Activated B cell treated with CpG ODN at 0.5 μM for 24 hours (primary cell): ENCODE data around the gene DEPDC1. TPM values are rescaled to one million over a fixed set of nuclear protein-coding genes. Genes with fewer than 3 reads are reported as not detected.
A peak's percentile ranks its signal among the peaks of the same experiment; 100 is the strongest.

Experiments used
- ATAC-seq: fragments of 200-7000 bp; cut with Tn5 transposase; one replicate; pipeline ENCODE4 v1.10.0; 2021; ENCODE audit warnings: low read depth, mild to moderate bottlenecking, moderate library complexity
- CTCF ChIA-PET: fragments of 350-600 bp; sonication (Branson Sonifier 250); formaldehyde crosslinking; loops from one replicate; lab custom pipeline; 2021; ENCODE audit warnings: antibody characterized with exemption; lab: Charles Lee
- POLR2A ChIA-PET: fragments of 350-600 bp; sonication (Branson Sonifier 250); formaldehyde crosslinking; loops from one replicate; lab custom pipeline; 2021; ENCODE audit warnings: antibody characterized with exemption; lab: Charles Lee
- DNase-seq: peaks from one replicate; pipeline ENCODE4 v3.0.0; 2022
- H3K27ac Mint-ChIP-seq: one replicate; pipeline ENCODE4 v1.8.0; 2020; ENCODE audit warnings: mixed read lengths
- H3K27me3 Mint-ChIP-seq: one replicate; pipeline ENCODE4 v1.8.0; 2021; ENCODE audit warnings: mixed read lengths
- H3K36me3 Mint-ChIP-seq: one replicate; pipeline ENCODE4 v1.8.0; 2021; ENCODE audit warnings: low read depth, mixed read lengths
- H3K4me1 Mint-ChIP-seq: one replicate; pipeline ENCODE4 v1.8.0; 2021; ENCODE audit warnings: mixed read lengths
- H3K4me3 Mint-ChIP-seq: one replicate; pipeline ENCODE4 v1.8.0; 2020; ENCODE audit warnings: mild to moderate bottlenecking, mixed read lengths
- H3K9me3 Mint-ChIP-seq: one replicate; pipeline ENCODE4 v1.8.0; 2020; ENCODE audit warnings: mixed read lengths
- CTCF ChIP-seq: fragments of 200-600 bp; IDR thresholded peaks from one replicate; pipeline ENCODE4 v1.8.0; 2022; ENCODE audit warnings: antibody characterized with exemption, mild to moderate bottlenecking
- intact Hi-C: fragments of 100-400 bp; cut with micrococcal nuclease; formaldehyde crosslinking; loops from one replicate; pipeline ENCODE4 v1.15.1; 2024
- total RNA-seq: library from RNA; stranded (reverse); gene quantifications from 2 replicates; pipeline ENCODE4 v1.2.3, GENCODE V29; 2022

DEPDC1 gene
- total RNA-seq, 1 donor from 2014 or later = 0.33 TPM

GRCh38 chr1:68506386-68506785 lies 9.5 kb upstream of the DEPDC1 start:
- Mint-ChIP-seq H3K9me3 (peaks cover 16% of the 10 kb centered on the region), H3K36me3 (no peaks in the 10 kb centered on the region), H3K4me3 (no peak overlapping the region), H3K27ac (no peak overlapping the region), H3K27me3 (peaks cover 3% of the 10 kb centered on the region), H3K4me1 (no peaks in the 10 kb centered on the region)
- ATAC-seq (no peak), DNase-seq (no peak)
- TF ChIP-seq CTCF = no peak
- ChIA-PET POLR2A (no interaction called here), CTCF (no interaction called here)
- intact Hi-C loops = no loop called here

- H3K4me3 Mint-ChIP-seq = no peak overlapping the region
- ATAC-seq (no peak), DNase-seq (no peak)
- H3K27ac Mint-ChIP-seq = no peak overlapping the region
- H3K9me3 Mint-ChIP-seq = peaks cover 16% of the 10 kb centered on the region
- intact Hi-C loops = no loop called here
- CTCF ChIA-PET = no interaction called here
- no peaks in the 10 kb centered on the region for H3K36me3 Mint-ChIP-seq
- no peaks in the 10 kb centered on the region for H3K4me1 Mint-ChIP-seq
- H3K27me3 Mint-ChIP-seq = peaks cover 3% of the 10 kb centered on the region
- POLR2A ChIA-PET = no interaction called here
- no peak for TF ChIP-seq CTCF
These were observed 6.2 kb upstream of the DEPDC1 start for GRCh38 chr1:68503085-68503484.

GRCh38 chr1:68497358-68497698 lies 446 bp upstream of the DEPDC1 start:
- no peaks in the 10 kb centered on the region for H3K36me3 Mint-ChIP-seq
- H3K27ac Mint-ChIP-seq = no peak overlapping the region
- TF ChIP-seq CTCF = no peak
- ChIA-PET CTCF (no interaction called here), POLR2A (no interaction called here)
- peaks cover 6% of the 10 kb centered on the region for H3K9me3 Mint-ChIP-seq
- H3K4me3 Mint-ChIP-seq = peak overlapping the region; percentile 86
- intact Hi-C loops = no loop called here
- H3K4me1 Mint-ChIP-seq = peaks cover 15% of the 10 kb centered on the region
- H3K27me3 Mint-ChIP-seq = peaks cover 7% of the 10 kb centered on the region
- no peak for ATAC-seq
- no peak for DNase-seq

- H3K9me3 Mint-ChIP-seq = no peaks in the 10 kb centered on the region
- ChIA-PET CTCF (no interaction called here), POLR2A (no interaction called here)
- intact Hi-C loops = no loop called here
- peak overlapping the region; percentile 86 for H3K4me3 Mint-ChIP-seq
- no peak for DNase-seq
- H3K4me1 Mint-ChIP-seq = peaks cover 15% of the 10 kb centered on the region
- TF ChIP-seq CTCF = no peak
- H3K36me3 Mint-ChIP-seq = no peaks in the 10 kb centered on the region
- no peak overlapping the region for H3K27ac Mint-ChIP-seq
- peaks cover 7% of the 10 kb centered on the region for H3K27me3 Mint-ChIP-seq
- ATAC-seq = no peak
These were observed 758 bp downstream of the DEPDC1 start for GRCh38 chr1:68495968-68496679.

GRCh38 chr1:68495532-68495931 lies 1.4 kb downstream of the DEPDC1 start:
- ChIA-PET CTCF (no interaction called here), POLR2A (no interaction called here)
- intact Hi-C loops = no loop called here
- H3K4me3 Mint-ChIP-seq = peak overlapping the region; percentile 86
- no peaks in the 10 kb centered on the region for H3K9me3 Mint-ChIP-seq
- H3K27ac Mint-ChIP-seq = no peak overlapping the region
- H3K27me3 Mint-ChIP-seq = peaks cover 7% of the 10 kb centered on the region
- no peak for DNase-seq
- no peaks in the 10 kb centered on the region for H3K36me3 Mint-ChIP-seq
- no peak for ATAC-seq
- TF ChIP-seq CTCF = no peak
- peaks cover 15% of the 10 kb centered on the region for H3K4me1 Mint-ChIP-seq
